Esophagus squamous epithelium (tissue), 5 donors: ENCODE measurements around the gene PCSK4. TPM values are rescaled to one million over a fixed set of nuclear protein-coding genes. Genes with fewer than 3 reads are reported as not detected.

ENCODE experiments used
- DNase-seq: peaks from one replicate; lab custom pipeline; 2025; lab: John Stamatoyannopoulos, UW
- H3K27ac ChIP-seq, 4 donors: fragments of 200-600 bp; sonication (generic); one replicate each; pipeline ENCODE4 v1.5.1; 2016 to 2019; ENCODE audit warnings: mild to moderate bottlenecking in 1 of 4
- H3K27me3 ChIP-seq, 4 donors: fragments of 200-600 bp; sonication (generic); 1 replicate in 3 of 4; 2 replicates in 1 of 4; pipeline versions ENCODE4 v1.5.1 to v1.6.0; 2017 to 2021; ENCODE audit warnings: antibody characterized with exemption in 1 of 4
- H3K36me3 ChIP-seq, 3 donors: fragments of 200-600 bp; sonication (generic); one replicate each; pipeline ENCODE4 v1.5.1; 2016 to 2019
- H3K4me1 ChIP-seq, 3 donors: fragments of 200-600 bp; sonication (generic); one replicate each; pipeline ENCODE4 v1.5.1; 2017 to 2019
- H3K4me3 ChIP-seq, 4 donors: fragments of 200-600 bp; sonication (generic); 1 replicate in 3 of 4; 2 replicates in 1 of 4; pipeline ENCODE4 v1.5.1; 2016 to 2019; ENCODE audit warnings: mild to moderate bottlenecking in 2 of 4, moderate library complexity in 1 of 4
- H3K9me3 ChIP-seq, 3 donors: fragments of 200-600 bp; sonication (generic); one replicate each; pipeline ENCODE4 v1.5.1; 2016 to 2019
- POLR2A ChIP-seq, 4 donors: fragments of 450-650 bp; IDR thresholded peaks; one replicate each; pipeline ENCODE4 v1.6.1; 2017; ENCODE audit warnings: antibody characterized with exemption in 4 of 4, mild to moderate bottlenecking in 4 of 4, moderate library complexity in 3 of 4
- whole genome bisulfite sequencing, 2 donors: methylation state at CpG; one replicate each; pipeline ENCODE4 v1.1.5; 2018; 5-methylcytosine and 5-hydroxymethylcytosine counted together
- intact Hi-C: fragments of 100-400 bp; cut with DNase I; formaldehyde crosslinking; loops from one replicate; pipeline ENCODE4 v1.15.0; 2022
- total RNA-seq, 4 donors: library from RNA; depleted of rRNA; stranded (reverse); fragments of >200 nt; gene quantifications; one replicate each; pipeline ENCODE4 v1.1.0, GENCODE V29; 2016
- TF ChIP-seq, protein P1 (sequence below), 6 experiments: fragments of 450-650 bp in 4 of 6; fragments of 200-600 bp in 2 of 6; sonication (generic) in 2 of 6; IDR thresholded peaks; one replicate each; pipeline ENCODE4 v1.5.1; 2016 to 2019; ENCODE audit warnings: antibody characterized with exemption in 6 of 6, mild to moderate bottlenecking in 4 of 6, moderate library complexity in 4 of 6
- donor health status: DM: yes; HTN: yes; CAD: no.

The PCSK4 gene
- total RNA-seq, 4 donors from 2014 or later = 0.35 to 5.5 (median 1.1) TPM

DNA sequence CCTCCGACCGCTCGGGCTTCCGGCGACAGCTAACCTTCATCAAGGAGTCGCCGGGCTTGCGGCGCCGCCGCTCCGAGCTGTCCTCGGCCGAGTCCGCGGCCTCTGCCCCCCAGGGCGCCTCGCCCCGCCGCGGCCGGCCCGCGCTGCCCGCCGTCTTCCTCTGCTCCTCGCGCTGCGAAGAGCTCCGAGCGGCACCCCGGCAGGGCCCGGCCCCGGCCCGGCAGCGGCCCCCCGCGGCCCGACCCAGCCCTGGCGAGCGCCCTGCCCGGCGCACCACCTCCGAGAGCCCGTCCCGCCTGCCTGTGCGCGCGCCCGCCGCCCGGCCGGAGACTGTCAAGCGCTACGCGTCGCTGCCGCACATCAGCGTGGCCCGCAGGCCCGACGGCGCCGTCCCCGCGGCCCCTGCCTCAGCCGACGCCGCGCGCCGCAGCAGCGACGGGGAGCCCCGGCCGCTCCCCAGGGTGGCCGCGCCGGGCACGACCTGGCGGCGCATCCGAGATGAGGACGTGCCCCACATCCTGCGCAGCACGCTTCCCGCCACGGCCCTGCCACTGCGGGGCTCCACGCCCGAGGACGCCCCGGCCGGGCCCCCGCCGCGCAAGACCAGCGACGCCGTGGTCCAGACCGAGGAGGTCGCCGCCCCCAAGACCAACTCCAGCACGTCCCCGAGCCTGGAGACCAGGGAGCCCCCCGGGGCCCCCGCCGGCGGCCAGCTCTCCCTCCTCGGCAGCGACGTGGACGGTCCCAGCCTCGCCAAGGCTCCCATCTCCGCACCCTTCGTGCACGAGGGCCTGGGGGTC is 20.7 kb downstream of the PCSK4 start:
- no CpG with 5 or more reads among the region's 117 CpGs for WGBS, 2 donors
- intact Hi-C loops = no loop called here
- TF ChIP-seq, protein P1, sequence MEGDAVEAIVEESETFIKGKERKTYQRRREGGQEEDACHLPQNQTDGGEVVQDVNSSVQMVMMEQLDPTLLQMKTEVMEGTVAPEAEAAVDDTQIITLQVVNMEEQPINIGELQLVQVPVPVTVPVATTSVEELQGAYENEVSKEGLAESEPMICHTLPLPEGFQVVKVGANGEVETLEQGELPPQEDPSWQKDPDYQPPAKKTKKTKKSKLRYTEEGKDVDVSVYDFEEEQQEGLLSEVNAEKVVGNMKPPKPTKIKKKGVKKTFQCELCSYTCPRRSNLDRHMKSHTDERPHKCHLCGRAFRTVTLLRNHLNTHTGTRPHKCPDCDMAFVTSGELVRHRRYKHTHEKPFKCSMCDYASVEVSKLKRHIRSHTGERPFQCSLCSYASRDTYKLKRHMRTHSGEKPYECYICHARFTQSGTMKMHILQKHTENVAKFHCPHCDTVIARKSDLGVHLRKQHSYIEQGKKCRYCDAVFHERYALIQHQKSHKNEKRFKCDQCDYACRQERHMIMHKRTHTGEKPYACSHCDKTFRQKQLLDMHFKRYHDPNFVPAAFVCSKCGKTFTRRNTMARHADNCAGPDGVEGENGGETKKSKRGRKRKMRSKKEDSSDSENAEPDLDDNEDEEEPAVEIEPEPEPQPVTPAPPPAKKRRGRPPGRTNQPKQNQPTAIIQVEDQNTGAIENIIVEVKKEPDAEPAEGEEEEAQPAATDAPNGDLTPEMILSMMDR (IDR thresholded peaks at IDR 0.05) = no peak
- TF ChIP-seq POLR2A (IDR thresholded peaks at IDR 0.05) = no peak
- H3K27ac ChIP-seq = no peak overlapping the region
- DNase-seq = no peak
- H3K36me3 ChIP-seq = peaks cover 0 to 3% (median 0%) of the 10 kb centered on the region in 3 donors
- no peaks in the 10 kb centered on the region for H3K9me3 ChIP-seq
- peaks cover 52 to 83% (median 61%) of the 10 kb centered on the region in 3 donors for H3K4me1 ChIP-seq
- peaks cover 33 to 100% (median 45%) of the 10 kb centered on the region in 4 donors for H3K27me3 ChIP-seq
- H3K4me3 ChIP-seq = peak overlapping the region; percentile 24 to 63 (median 36)

DNA sequence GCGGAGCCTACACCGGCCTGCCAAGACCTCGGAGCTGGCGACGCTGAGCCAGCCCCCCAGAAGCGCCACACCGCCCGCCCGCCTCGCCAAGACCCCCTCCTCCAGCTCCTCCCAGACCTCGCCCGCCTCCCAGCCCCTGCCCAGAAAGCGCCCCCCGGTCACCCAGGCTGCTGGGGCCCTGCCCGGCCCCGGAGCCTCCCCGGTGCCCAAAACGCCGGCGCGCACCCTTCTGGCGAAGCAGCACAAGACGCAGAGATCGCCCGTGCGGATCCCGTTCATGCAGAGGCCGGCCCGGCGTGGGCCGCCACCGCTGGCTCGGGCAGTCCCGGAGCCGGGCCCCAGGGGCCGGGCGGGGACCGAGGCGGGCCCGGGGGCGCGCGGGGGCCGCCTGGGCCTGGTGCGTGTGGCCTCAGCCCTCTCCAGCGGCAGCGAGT is 21.3 kb downstream of the PCSK4 start:
- H3K36me3 ChIP-seq = no peaks in the 10 kb centered on the region
- H3K4me1 ChIP-seq = peaks cover 52 to 83% (median 61%) of the 10 kb centered on the region in 3 donors
- intact Hi-C loops = no loop called here
- no peak for DNase-seq
- H3K4me3 ChIP-seq = peak overlapping the region; percentile 10 to 63 (median 36)
- H3K27ac ChIP-seq = no peak overlapping the region
- WGBS, 2 donors = no CpG with 5 or more reads among the region's 47 CpGs
- H3K9me3 ChIP-seq = no peaks in the 10 kb centered on the region
- H3K27me3 ChIP-seq = peaks cover 33 to 100% (median 45%) of the 10 kb centered on the region in 4 donors
- TF ChIP-seq, protein P1 (IDR thresholded peaks at IDR 0.05) = no peak
- no peak for TF ChIP-seq POLR2A (IDR thresholded peaks at IDR 0.05)

DNA sequence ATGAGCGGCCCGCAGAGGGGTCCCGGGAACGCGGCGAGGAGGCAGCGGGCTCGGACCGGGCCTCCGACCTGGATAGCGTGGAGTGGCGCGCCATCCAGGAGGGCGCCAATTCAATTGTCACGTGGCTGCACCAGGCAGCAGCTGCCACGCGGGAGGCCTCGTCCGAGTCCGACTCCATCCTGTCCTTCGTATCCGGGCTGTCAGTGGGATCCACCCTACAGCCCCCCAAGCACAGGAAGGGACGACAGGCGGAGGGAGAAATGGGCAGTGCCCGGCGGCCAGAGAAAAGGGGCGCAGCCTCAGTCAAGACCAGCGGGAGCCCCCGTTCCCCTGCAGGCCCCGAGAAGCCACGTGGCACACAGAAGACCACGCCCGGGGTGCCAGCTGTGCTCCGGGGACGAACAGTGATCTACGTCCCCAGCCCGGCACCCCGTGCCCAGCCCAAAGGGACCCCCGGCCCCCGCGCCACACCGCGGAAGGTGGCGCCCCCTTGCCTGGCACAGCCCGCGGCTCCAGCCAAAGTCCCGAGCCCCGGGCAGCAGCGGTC is 21.8 kb downstream of the PCSK4 start:
- H3K36me3 ChIP-seq = no peaks in the 10 kb centered on the region
- no peak for DNase-seq
- intact Hi-C loops = no loop called here
- H3K27me3 ChIP-seq = peaks cover 33 to 97% (median 45%) of the 10 kb centered on the region in 4 donors
- H3K4me3 ChIP-seq = peak overlapping the region in 3 of 4 donors; percentile 25 to 63 (median 47)
- no peak overlapping the region for H3K27ac ChIP-seq
- TF ChIP-seq POLR2A (IDR thresholded peaks at IDR 0.05) = no peak
- peaks cover 52 to 83% (median 61%) of the 10 kb centered on the region in 3 donors for H3K4me1 ChIP-seq
- H3K9me3 ChIP-seq = no peaks in the 10 kb centered on the region
- 4% methylated on average over 15 of the region's 49 CpGs; no CpG with 5 or more reads in 1 of the 2 donors for WGBS, 2 donors

DNA sequence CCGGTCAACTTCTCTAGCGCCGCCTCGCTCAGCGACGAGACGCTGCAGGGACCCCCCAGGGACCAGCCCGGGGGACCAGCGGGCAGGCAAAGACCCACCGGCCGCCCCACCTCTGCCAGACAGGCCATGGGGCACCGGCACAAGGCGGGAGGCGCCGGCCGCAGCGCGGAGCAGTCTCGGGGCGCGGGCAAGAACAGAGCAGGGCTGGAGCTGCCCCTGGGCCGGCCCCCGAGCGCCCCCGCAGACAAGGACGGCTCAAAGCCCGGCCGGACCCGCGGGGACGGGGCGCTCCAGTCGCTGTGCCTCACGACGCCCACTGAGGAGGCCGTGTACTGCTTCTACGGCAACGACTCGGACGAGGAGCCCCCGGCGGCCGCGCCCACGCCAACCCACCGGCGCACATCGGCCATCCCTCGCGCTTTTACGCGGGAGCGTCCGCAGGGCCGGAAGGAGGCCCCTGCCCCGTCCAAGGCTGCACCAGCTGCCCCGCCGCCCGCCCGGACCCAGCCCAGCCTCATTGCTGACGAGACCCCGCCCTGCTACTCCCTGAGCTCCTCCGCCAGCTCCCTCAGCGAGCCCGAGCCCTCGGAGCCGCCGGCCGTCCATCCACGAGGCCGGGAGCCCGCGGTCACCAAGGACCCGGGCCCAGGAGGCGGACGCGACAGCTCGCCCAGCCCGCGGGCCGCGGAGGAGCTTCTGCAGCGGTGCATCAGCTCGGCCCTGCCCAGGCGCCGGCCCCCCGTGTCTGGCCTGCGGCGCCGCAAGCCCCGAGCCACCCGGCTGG is 22.5 kb downstream of the PCSK4 start:
- H3K27ac ChIP-seq = no peak overlapping the region
- H3K9me3 ChIP-seq = no peaks in the 10 kb centered on the region
- no peaks in the 10 kb centered on the region for H3K36me3 ChIP-seq
- 3% methylated on average over 6 of the region's 92 CpGs; no CpG with 5 or more reads in 1 of the 2 donors for WGBS, 2 donors
- peaks cover 33 to 90% (median 41%) of the 10 kb centered on the region in 4 donors for H3K27me3 ChIP-seq
- DNase-seq = no peak
- peaks cover 52 to 78% (median 61%) of the 10 kb centered on the region in 3 donors for H3K4me1 ChIP-seq
- TF ChIP-seq, protein P1 (IDR thresholded peaks at IDR 0.05) = no peak
- TF ChIP-seq POLR2A (IDR thresholded peaks at IDR 0.05) = no peak
- H3K4me3 ChIP-seq = peak overlapping the region in 2 of 4 donors; percentile 47 to 63
- intact Hi-C loops = no loop called here

DNA sequence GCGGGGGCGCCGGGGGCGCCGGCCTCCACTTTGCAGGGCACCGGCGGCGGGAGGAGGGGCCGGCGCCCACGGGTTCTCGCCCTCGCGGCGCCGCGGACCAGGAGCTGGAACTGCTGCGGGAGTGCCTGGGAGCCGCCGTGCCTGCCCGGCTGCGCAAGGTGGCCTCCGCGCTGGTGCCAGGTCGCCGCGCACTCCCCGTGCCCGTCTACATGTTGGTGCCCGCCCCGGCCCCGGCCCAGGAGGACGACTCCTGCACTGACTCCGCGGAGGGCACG is 23.0 kb downstream of the PCSK4 start:
- Histone ChIP-seq H3K9me3 (no peaks in the 10 kb centered on the region), H3K27ac (no peak overlapping the region), H3K4me3 (peak overlapping the region in 2 of 4 donors; percentile 47 to 63), H3K4me1 (peaks cover 52 to 73% (median 61%) of the 10 kb centered on the region in 3 donors), H3K36me3 (no peaks in the 10 kb centered on the region), H3K27me3 (peaks cover 28 to 85% (median 39%) of the 10 kb centered on the region in 4 donors)
- no CpG with 5 or more reads among the region's 36 CpGs for whole genome bisulfite sequencing, 2 donors
- intact Hi-C loops = no loop called here
- no peak for DNase-seq
- no peak for TF ChIP-seq POLR2A (IDR thresholded peaks at IDR 0.05)
- TF ChIP-seq, protein P1 (IDR thresholded peaks at IDR 0.05) = no peak
